Left lobe of liver (tissue), 2 donors: ENCODE results near the gene UBA1. TPM values are rescaled to one million over a fixed set of nuclear protein-coding genes. Genes with fewer than 3 reads are reported as not detected.
A peak's percentile ranks its signal among the peaks of the same experiment; 100 is the strongest.

Experiments
- ATAC-seq: fragments of 200-7000 bp; cut with Tn5 transposase; one replicate; pipeline ENCODE4 v1.9.1; 2020; ENCODE audit warnings: mild to moderate bottlenecking, moderate library complexity
- DNase-seq: peaks from one replicate; pipeline ENCODE4 v3.0.0-alpha.2; 2020; ENCODE audit warnings: low spot score
- total RNA-seq: library from RNA; stranded (reverse); gene quantifications from one replicate; pipeline ENCODE4 v1.2.1, GENCODE V29; 2021
- donor health status: DM: no; HTN: no; CAD: no; lungs with moderate emphysema.
- donor health status: DM: no; HTN: yes; CAD: no.

The UBA1 gene
- total RNA-seq, 1 donor from 2014 or later = 87.2 TPM

DNA sequence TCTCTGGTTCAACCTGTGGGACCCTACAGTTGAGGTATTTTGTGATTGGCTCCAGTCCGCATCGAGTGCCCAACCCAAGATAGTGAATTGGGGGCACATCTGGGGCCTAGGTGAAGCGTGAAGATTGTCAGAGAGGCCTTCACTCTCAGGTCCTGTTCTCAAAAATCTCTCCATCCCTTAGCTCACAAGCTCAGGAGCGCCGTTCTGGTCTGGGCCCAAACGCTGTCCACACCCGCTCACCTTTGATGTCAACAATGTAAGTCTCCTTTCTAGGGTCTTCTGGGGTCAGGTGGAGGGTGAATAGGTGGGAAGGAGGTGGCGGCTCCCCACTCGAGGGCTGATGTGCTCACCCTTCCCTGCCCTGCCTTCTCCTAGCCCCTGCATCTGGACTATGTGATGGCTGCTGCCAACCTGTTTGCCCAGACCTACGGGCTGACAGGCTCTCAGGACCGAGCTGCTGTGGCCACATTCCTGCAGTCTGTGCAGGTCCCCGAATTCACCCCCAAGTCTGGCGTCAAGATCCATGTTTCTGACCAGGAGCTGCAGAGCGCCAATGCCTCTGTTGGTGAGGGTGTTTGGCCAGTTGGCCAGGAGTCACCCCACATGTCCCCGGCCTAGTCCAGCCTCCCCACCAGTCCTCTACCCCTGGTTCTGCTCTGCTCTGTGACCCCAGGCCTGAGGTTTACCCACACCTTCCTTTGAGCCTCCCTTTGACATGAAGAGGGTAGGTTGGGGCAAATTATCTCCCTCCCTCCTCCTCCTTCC, 17.2 kb downstream of the UBA1 start:
- ATAC-seq (no peak), DNase-seq (no peak)

DNA sequence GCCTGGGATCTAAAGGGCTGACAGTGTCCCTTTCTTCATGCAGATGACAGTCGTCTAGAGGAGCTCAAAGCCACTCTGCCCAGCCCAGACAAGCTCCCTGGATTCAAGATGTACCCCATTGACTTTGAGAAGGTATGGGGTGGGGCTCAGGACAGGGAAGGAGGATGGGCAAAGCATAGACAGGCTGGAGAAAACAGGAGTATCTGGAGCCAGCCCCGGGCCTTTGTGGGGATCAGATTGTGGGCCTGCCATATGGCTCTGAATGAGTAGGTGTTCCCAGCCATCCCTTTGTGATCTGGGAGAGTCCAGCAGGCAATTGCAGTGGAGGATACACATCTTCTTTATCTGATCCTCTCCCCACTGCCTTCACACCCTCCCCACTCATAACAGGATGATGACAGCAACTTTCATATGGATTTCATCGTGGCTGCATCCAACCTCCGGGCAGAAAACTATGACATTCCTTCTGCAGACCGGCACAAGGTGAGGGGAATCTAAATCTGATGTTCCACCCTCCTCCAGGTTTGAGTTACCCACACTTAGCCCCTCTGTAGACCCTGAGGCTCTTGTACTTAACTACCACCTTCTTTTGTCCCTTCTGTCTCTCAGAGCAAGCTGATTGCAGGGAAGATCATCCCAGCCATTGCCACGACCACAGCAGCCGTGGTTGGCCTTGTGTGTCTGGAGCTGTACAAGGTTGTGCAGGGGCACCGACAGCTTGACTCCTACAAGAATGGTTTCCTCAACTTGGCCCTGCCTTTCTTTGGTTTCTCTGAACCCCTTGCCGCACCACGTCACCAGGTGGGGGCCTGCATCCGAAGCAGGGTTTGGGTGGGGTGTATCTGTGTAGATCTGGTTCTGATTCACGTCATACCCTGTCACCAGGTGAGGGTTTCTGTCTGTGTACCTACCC, 19.0 kb downstream of the UBA1 start:
- DNase-seq = no peak
- no peak for ATAC-seq

DNA sequence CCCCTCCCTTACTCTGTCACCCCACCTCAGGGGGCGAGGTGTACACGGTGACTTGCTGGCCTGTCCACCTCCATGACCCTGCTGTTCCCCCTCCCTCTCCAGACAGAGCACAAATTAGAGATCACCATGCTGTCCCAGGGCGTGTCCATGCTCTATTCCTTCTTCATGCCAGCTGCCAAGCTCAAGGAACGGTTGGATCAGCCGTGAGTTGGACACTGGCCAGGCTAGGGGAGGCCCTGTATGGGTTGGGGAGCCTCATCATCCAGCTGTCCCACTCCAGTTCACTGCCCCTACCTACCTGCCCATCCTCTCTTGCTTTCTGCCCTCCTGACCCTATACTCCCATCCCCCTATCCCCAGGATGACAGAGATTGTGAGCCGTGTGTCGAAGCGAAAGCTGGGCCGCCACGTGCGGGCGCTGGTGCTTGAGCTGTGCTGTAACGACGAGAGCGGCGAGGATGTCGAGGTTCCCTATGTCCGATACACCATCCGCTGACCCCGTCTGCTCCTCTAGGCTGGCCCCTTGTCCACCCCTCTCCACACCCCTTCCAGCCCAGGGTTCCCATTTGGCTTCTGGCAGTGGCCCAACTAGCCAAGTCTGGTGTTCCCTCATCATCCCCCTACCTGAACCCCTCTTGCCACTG, 20.9 kb downstream of the UBA1 start:
- DNase-seq (no peak), ATAC-seq (no peak)

DNA sequence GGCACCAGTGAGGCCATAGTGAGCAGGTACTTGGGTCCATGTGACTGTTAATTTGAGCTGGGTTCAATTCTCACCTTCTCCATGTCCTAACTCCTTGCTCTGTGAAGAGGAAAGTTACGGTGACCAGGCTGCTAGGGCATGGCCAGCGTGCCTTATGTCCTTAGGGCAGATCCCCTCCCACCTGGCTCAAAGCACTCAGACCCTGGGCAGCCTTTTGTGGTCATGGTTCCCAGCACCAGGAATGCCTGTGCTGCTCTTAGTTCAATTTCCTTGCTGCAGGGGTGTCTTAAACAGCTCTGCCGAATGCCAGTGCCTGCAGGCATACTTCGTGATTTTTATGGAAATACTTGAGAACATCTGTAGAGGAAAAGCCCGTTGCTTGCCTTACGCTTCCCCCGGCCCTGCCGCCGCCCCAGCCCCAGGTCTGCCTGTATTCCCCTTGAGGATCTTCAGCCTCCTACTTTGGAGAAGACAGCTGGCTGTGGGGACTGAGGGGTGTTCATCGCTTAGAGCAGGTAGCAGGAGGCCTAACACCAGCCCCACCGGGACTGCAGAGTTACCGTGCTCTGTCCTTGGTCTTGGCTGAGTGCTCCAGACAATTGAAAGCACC, 21.8 kb downstream of the UBA1 start:
- ATAC-seq (no peak), DNase-seq (no peak)

DNA sequence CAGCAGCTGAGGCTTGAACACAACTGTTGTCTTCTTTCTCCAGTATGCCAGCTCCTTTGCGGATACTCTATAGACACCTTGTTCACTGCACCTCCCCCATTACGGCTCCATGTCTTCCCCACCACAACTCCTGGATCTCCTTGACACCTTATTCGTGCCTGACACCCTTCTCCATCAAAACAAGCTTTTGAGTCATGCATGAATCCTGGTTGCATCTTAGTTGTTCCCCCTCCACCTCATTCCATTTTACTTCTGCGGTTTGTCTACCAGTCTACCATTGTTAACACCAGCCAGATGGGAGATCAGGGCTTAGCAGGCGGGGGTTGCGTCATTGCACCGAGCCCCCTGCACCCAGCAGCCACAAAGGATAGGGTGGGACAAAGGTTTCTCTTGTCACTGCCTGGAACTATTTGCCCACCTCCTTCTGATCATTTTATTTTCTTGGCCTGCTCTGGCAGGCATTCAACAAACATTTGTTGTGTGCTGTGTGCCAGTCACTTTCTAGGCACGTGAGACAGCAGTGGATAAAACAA, 22.8 kb downstream of the UBA1 start:
- ATAC-seq (no peak), DNase-seq (no peak)

DNA sequence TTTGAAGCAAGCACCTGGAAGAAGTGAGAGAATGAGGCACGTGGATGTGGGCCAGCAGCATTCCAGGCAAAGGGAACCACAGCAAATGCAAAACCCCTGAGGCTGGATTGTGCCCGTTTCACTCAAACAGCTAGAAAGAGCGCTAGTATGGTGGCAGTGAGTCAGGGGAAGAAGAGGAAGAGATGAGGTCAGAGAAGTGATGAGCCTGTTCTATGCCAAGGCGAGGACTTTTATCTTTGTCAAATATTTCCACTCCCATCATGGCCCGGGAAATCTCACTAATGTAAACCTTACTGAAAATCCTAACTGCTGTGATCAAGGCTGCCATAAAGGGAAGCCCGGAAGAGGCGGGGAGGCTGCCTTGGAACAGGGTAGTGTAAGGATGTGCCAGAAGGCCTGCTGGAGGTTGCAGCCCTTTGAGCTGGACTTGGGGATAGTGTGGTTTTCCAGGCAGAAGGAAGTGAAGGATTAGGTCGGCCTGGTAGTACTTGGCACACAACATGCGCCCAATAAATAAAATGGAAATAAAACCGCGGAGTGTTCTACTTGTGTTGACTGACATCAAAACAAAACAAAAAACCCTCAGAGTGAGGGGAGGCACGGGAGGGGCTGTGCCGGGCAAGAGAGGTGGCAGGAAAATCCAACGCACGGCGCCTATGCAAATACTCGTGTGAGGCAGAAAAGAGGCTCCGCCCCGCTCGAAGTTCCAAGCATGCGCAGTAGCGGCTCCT, 23.7 kb downstream of the UBA1 start:
- peak; percentile 6 for ATAC-seq
- DNase-seq = no peak

DNA sequence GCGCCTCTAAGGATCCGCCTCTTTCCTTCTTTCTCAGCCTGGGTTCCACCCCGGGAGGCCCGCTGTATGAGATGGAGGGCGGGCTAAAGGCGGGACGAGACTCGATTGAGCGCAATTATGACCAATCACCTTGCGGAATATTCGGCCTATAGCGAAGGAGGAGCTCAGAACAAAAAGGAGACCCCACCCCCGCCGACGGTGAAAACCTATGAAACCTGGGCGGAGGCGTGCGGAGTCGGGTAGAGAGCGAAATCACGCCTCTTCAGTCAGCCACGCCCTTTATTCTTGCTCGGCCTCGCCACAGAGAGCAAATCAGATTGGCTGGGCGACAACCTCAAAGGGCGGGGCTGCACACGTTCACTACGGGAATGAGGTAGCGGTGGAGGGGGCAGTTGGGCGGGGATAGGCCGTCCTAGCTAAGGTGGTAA, 24.2 kb downstream of the UBA1 start:
- ATAC-seq (peak; percentile 83), DNase-seq (peak; percentile 95)

DNA sequence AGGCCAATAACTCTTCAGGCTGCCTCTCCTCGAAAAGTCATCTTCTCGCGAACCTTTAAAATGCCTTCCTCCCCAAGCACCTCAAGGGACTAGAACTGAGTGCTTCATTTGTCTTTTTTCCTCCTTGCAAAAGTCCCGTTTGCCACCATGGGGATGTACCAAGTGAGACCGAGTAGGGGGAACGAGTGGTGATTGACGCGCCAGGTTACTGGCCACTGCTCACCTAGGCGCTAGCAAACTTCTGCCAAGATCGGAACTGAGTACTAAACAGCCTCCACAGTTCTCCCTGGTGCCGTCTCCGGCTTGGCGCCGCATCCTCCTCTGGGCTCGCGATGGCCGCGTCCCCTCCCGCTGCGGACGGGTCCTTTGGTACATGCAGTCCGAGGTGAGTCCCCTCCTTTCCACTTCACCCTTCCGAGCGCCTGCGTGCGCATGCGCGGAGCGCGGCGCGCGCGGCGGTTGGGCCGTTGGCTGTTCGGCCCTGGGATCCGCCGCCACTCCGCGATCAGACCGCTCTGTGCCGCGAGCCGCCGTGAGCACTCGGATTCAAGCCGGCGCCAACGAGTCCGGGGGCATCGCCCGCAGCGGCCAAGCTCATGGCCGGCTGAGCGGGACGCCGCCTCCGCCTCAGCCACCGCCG, 24.8 kb downstream of the UBA1 start, which contains the start of gene CDK16:
TSS of gene CDK16 (plus strand) at position 402 of the 640 bp plus-strand sequence. CDS start 4,877 bp downstream, outside the sequence.
- peak; percentile 72 for ATAC-seq
- peak; percentile 78 for DNase-seq

DNA sequence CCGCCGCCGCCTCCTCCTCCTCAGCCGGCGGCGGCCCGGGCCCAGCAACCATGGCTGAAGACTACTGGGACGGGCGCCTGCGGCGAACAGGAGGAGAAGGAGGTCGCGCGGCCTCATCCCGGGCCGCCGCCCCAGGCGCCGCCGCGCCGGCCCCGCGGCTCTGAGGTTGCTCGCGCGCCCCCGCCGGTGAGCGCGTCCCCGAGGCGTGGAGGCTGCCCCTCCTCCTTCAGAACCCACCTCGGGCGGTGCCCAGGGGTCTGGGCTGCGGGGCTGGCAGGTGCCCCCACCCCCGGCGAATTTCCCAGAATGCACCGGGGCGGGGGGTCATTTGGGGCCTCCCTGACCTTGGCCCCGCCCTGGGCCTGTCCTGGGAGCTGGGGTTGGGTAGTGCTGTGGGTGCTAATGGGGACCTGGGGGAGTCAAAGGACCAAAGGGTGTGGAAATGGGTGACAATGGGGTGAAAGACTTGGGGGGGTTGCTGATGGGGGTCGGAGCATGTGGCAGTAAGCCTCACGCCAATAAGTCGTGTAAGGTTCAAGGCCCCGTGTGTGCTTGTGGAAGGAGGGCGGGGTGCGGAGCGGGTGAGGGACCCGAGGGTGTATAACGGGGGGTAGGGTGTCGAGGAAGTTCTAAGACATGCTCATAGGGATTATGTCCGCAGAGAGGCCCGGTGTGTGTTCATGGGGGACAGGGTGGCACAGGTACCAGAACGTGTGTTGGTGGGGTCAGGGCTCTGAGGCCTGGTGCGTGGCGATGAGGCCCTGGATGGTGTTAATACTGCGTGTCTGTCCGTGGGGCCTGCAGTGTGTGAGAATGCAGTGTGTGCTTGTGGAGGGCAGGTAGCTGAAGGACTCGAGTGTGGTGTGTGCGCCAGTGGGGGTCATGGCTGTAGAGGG, 25.5 kb downstream of the UBA1 start:
- peak; percentile 21 for ATAC-seq
- DNase-seq = peak; percentile 59

DNA sequence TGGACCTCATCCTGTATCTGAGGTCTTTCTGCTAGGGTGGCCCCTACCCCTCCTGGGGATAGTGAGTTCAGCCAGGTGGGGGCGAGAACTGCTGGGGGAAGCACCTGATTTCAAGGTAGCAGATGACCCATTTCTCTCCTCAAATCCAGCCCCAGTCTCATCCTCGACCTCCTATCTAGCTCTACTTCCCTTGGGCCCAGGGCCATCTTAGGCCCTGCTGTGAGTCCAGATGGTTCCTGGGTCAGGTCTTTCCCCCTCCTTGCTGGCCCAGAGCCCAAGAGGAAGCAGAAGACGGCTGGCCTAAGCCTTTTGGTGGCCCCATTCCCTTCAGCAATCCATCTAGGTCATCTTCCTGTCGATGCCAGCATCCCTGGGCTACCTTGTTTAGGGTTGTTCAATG, 28.1 kb downstream of the UBA1 start:
- no peak for DNase-seq
- ATAC-seq = no peak

DNA sequence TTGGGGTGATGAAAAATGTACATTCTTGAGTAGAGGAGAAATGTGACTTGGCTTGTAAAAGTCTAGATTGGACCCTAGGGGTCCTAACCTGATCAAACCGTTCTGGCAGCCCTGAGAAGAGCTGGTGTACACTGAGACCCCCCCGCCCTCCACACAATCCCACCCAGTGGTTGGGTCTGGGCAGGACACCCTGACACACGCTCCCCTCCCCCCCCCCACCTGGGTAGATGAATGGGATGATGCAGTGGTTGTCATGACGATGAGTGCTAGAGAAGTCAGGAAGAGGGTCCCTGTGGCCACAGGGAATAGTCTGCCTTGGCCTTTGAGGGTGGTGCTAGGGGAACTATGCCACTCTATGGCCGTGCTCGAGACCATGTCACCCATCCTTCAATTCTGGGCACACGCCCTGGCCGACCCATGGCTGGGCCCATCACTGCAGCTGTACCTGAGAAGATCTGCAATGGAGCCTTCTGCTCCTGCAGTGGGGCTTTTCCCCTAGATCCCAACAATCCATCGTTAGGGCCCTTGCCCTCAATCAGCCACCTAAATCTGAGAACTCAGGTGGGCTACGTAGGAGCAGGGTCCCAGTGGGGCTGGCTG, 29.2 kb downstream of the UBA1 start:
- DNase-seq (no peak), ATAC-seq (no peak)

DNA sequence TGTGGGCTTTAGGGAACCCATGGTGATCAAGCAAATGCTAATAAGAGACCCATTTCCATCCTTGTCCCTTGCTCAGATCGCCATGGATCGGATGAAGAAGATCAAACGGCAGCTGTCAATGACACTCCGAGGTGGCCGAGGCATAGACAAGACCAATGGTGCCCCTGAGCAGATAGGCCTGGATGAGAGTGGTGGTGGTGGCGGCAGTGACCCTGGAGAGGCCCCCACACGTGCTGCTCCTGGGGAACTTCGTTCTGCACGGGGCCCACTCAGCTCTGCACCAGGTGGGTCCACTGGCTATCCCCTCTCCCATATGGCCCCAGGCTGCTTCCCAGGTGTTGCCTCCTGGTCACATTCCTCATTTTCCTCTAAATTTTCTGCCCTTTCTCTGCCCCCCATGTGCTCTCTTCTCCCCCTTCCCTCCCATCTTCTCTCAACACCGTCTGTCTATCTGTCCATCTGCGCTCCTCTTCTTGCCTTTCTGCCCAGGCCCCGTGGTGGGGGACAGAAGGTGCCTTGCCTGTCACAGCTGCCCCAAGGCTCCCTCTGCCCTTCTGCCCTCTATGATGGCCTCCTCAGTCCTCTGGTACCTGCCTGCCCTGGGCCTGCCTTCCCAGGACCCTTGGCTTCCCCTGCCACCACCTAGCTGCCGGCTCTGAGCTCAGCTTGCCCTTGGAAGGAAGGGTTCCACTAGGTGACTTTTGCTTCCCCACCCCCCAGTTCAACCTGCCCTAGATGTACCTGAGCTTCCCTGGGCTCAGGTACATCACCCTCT, 30.0 kb downstream of the UBA1 start:
- DNase-seq (no peak), ATAC-seq (no peak)

DNA sequence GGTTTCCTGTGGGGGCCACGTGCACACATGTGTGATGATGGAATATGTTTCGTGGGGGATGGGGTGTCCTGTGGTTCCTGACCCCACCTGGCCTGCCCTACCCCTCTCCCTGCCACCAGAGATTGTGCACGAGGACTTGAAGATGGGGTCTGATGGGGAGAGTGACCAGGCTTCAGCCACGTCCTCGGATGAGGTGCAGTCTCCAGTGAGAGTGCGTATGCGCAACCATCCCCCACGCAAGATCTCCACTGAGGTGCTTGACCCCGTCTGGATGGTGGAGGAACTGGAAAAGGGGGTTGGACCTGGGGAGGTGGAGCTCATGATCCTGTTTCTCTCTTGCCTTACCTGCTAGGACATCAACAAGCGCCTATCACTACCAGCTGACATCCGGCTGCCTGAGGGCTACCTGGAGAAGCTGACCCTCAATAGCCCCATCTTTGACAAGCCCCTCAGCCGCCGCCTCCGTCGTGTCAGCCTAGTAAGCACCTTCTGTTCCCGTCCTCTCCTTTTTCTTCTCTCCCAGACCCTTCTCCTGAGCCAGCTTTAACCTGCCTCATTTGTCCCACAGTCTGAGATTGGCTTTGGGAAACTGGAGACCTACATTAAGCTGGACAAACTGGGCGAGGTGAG, 30.8 kb downstream of the UBA1 start:
- DNase-seq = no peak

DNA sequence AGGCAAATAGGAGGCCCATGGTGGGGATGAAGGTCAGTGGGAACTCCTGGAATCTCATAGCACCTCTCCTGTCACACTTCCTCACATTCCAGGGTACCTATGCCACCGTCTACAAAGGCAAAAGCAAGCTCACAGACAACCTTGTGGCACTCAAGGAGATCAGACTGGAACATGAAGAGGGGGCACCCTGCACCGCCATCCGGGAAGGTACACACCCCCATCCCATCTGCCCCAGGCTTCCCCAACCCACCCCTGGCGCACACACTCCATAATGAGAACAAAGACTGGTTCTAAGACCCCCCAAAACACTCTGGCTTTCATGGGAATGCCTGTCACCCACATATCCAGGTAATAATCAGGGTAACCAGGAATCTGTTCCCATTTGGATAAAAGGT, 31.3 kb downstream of the UBA1 start:
- DNase-seq = no peak
- ATAC-seq = no peak

More for the DNA sequence above, 30.8 kb downstream of the UBA1 start:
- ATAC-seq = no peak

DNA sequence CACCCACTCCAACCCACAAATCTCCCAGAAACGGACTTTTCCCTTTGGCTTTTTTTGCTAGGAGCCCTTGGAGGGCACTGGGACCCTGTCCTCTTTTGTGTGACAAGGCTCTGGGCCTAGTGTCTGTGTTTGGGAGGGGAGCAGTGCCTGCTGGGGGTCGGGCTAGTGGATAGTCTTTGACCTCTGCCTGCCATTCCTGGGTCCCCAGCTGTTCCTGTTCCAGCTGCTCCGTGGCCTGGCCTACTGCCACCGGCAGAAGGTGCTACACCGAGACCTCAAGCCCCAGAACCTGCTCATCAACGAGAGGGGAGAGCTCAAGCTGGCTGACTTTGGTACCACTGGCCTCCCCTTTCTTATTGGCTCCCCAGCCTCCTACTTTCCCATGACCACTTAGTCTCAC, 32.4 kb downstream of the UBA1 start:
- no peak for DNase-seq

DNA sequence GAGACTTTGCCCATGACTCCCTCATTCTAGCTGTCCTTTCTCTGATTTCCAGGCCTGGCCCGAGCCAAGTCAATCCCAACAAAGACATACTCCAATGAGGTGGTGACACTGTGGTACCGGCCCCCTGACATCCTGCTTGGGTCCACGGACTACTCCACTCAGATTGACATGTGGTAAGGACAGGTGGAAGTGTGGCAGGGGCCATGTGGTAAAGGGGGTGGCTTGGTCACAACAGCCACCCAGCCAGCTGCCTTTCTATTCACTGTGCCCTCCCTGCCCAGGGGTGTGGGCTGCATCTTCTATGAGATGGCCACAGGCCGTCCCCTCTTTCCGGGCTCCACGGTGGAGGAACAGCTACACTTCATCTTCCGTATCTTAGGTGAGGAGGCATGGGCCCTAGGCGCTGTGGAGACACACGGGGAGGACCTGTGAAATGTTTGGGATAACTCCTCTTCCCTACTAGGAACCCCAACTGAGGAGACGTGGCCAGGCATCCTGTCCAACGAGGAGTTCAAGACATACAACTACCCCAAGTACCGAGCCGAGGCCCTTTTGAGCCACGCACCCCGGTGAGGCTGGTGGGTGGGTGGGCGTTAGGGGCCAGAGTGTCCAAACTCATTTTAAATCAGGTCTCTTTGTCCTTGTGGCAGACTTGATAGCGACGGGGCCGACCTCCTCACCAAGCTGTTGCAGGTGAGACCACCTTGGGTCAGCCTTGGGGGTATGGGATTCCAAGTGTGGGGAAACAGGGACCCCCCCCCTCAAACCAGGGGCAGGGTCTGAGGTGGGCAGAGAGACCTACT, 33.1 kb downstream of the UBA1 start:
- no peak for ATAC-seq
- no peak for DNase-seq

More for the DNA sequence above, 32.4 kb downstream of the UBA1 start:
- no peak for ATAC-seq
